ENCODE measurements around the gene SLX9. TPM values are rescaled to one million over a fixed set of nuclear protein-coding genes. Genes with fewer than 3 reads are reported as not detected.

The SLX9 gene
- total RNA-seq, 2 experiments from 2014 or later = 60.7 to 64.6 TPM

DNA sequence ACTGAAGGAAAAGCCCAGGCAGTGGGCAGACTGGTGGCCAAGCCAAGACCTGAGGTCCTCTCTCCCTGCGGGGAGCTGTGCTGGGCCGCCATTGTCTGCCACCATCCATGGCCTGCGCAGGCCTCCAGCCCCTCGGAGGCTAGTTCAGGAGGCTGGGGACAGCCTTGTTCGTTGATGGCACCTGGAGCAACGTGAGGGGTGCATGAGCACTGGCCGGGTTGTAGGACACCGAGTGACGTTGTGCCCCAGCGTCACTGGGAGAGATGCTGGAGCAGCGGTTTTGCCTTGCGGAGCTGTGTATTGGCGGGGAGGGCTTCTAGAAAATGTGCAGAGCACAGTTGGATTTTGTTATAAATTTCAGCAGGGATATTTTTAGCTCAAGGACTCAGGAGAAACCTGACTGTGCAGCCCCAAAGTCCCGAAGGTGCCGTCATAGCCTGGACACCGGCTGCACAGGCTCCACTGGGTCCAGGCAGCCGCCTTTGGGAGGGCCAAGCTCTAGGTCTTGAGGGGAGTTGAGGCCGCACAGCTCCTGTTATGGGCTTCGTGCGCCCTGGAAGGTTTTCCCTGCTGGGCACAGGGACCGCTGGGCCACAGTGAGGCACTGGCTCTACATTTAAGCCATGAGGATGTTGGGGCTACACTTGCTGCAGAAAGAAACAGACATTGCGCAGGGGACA, 86.4 kb downstream of the SLX9 start:
- H3K9me3 Mint-ChIP-seq = peaks cover 9% of the 10 kb centered on the region
- H3K4me3 Mint-ChIP-seq = no peak overlapping the region
- no peak overlapping the region for H3K27ac Mint-ChIP-seq
- H3K4me1 Mint-ChIP-seq (ENCODE audit: low read depth) = no peaks in the 10 kb centered on the region
- no peak for DNase-seq
- CTCF ChIA-PET = no interaction called here
- intact Hi-C loops (cut with micrococcal nuclease) = no loop called here
- H3K27me3 Mint-ChIP-seq = peaks cover 11% of the 10 kb centered on the region
- POLR2A ChIA-PET = no interaction called here
- no peaks in the 10 kb centered on the region for H3K36me3 Mint-ChIP-seq

Other genes with a start within 250 kb of the SLX9 start
- gene KRTAP10-12, start 242.9 kb upstream of the SLX9 start, total RNA-seq = not detected
- not detected for gene TSPEAR, start 228.5 kb upstream of the SLX9 start, total RNA-seq
- 10 to 100 TPM; 87.6 to 96.0 TPM for gene UBE2G2, start 138.2 kb upstream of the SLX9 start, total RNA-seq
- gene SUMO3, start 122.0 kb upstream of the SLX9 start, total RNA-seq = 10 to 100 TPM; 77.2 to 77.6 TPM
- gene PTTG1IP, start 66.3 kb upstream of the SLX9 start, total RNA-seq = 10 to 100 TPM; 43.0 to 44.4 TPM
- 100 to 1,000 TPM; 242 to 247 TPM for gene ITGB2, start 19.1 kb upstream of the SLX9 start, total RNA-seq
- 10 to 100 TPM; 37.6 to 40.6 TPM for gene ADARB1, start 134.6 kb downstream of the SLX9 start, total RNA-seq